Muscle of back (tissue), 11 donors: ENCODE measurements around the gene CAMK2D. TPM values are rescaled to one million over a fixed set of nuclear protein-coding genes. Genes with fewer than 3 reads are reported as not detected.

ENCODE experiments used
- DNase-seq, 3 donors: peaks; one replicate each; pipeline versions ENCODE4 v3.0.0 to v3.0.0-alpha.2; 2013
- polyA plus RNA-seq, 10 donors: library from polyadenylated mRNA; unstranded; fragments of 120-200 nt; gene quantifications; one replicate each; pipeline ENCODE4 v1.2.1, GENCODE V29; 2013; ENCODE audit not compliant: insufficient read length in 10 of 10

The CAMK2D gene
- polyA plus RNA-seq, 10 donors, result 119 to 227 (median 177) TPM

- no peak for DNase-seq
Observed at GRCh38 chr4:113610537-113610936, 151.0 kb downstream of the CAMK2D start.

GRCh38 chr4:113607998-113608397, 153.5 kb downstream of the CAMK2D start:
- DNase-seq, result no peak

- DNase-seq, result no peak
Observed at GRCh38 chr4:113607147-113607720, 154.3 kb downstream of the CAMK2D start.

- no peak for DNase-seq
Observed at GRCh38 chr4:113604955-113605354, 156.6 kb downstream of the CAMK2D start.

GRCh38 chr4:113603911-113604310, 157.6 kb downstream of the CAMK2D start:
- DNase-seq, result no peak

GRCh38 chr4:113602646-113603228, 158.8 kb downstream of the CAMK2D start:
- no peak for DNase-seq

- no peak for DNase-seq
Observed at GRCh38 chr4:113601636-113602035, 159.9 kb downstream of the CAMK2D start.

GRCh38 chr4:113596396-113596795, 165.1 kb downstream of the CAMK2D start:
- no peak for DNase-seq

GRCh38 chr4:113594231-113594556, 167.3 kb downstream of the CAMK2D start:
- no peak for DNase-seq

GRCh38 chr4:113593400-113594230, 167.9 kb downstream of the CAMK2D start:
- DNase-seq, result no peak

- DNase-seq, result peak in 1 of 3 donors; percentile 42
Observed at GRCh38 chr4:113591982-113592381, 169.6 kb downstream of the CAMK2D start.

GRCh38 chr4:113588895-113589668, 172.5 kb downstream of the CAMK2D start:
- DNase-seq, result no peak

- peak in 1 of 3 donors; percentile 15 for DNase-seq
Observed at GRCh38 chr4:113587640-113588275, 173.8 kb downstream of the CAMK2D start.

- no peak for DNase-seq
Observed at GRCh38 chr4:113587156-113587555, 174.4 kb downstream of the CAMK2D start.

GRCh38 chr4:113586072-113586471, 175.5 kb downstream of the CAMK2D start:
- DNase-seq, result no peak

GRCh38 chr4:113584407-113585150, 177.0 kb downstream of the CAMK2D start:
- peak in 2 of 3 donors; percentile 18 to 52 for DNase-seq

GRCh38 chr4:113582737-113583136, 178.8 kb downstream of the CAMK2D start:
- DNase-seq, result peak in 2 of 3 donors; percentile 18 to 19

- no peak for DNase-seq
Observed at GRCh38 chr4:113579360-113579759, 182.2 kb downstream of the CAMK2D start.

- DNase-seq, result no peak
Observed at GRCh38 chr4:113576947-113577678, 184.4 kb downstream of the CAMK2D start.

GRCh38 chr4:113575401-113575800, 186.1 kb downstream of the CAMK2D start:
- peak in 2 of 3 donors; percentile 36 to 38 for DNase-seq
